ENCODE data around the gene ZNF532. TPM values are rescaled to one million over a fixed set of nuclear protein-coding genes. Genes with fewer than 3 reads are reported as not detected.
A peak's percentile ranks its signal among the peaks of the same experiment; 100 is the strongest.

The ZNF532 gene
- total RNA-seq, 4 donors from 2014 or later = 98.7 to 125 (median 113) TPM

DNA sequence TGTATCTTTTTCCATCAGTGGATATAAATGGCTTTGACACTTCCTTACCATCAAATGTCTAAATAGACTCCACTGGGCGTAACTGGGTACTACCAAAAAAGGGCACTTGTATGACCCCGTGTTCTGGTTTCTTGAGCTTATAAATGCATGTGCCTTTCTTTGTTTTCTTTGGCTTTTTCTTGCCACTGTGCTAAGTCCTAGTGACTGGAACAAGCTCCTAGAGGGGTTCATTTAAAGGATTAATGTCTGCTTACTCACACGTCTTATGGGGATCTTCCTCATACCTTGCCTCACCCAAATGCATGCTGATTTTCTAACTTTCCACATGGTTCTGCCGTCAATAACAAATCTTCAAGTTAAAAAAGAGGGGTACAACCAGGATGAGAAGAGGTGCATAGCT, 19.8 kb upstream of the ZNF532 start:
- no peaks in the 10 kb centered on the region for H3K9me3 ChIP-seq
- WGBS, 2 donors = 74 to 80% methylated on average over 4 of the region's 4 CpGs
- H3K27me3 ChIP-seq = no peaks in the 10 kb centered on the region
- DNase-seq (ENCODE audit: low spot score in 2 of 2) = no peak
- no peaks in the 10 kb centered on the region for H3K36me3 ChIP-seq
- H3K4me3 ChIP-seq = no peak overlapping the region
- no peak for TF ChIP-seq EP300 (IDR thresholded peaks at IDR 0.05)
- no peak for TF ChIP-seq CTCF (IDR thresholded peaks at IDR 0.05)
- TF ChIP-seq POLR2A (IDR thresholded peaks at IDR 0.05) = no peak
- no peak overlapping the region for H3K27ac ChIP-seq
- peaks cover 0 to 43% (median 2%) of the 10 kb centered on the region in 4 donors for H3K4me1 ChIP-seq

DNA sequence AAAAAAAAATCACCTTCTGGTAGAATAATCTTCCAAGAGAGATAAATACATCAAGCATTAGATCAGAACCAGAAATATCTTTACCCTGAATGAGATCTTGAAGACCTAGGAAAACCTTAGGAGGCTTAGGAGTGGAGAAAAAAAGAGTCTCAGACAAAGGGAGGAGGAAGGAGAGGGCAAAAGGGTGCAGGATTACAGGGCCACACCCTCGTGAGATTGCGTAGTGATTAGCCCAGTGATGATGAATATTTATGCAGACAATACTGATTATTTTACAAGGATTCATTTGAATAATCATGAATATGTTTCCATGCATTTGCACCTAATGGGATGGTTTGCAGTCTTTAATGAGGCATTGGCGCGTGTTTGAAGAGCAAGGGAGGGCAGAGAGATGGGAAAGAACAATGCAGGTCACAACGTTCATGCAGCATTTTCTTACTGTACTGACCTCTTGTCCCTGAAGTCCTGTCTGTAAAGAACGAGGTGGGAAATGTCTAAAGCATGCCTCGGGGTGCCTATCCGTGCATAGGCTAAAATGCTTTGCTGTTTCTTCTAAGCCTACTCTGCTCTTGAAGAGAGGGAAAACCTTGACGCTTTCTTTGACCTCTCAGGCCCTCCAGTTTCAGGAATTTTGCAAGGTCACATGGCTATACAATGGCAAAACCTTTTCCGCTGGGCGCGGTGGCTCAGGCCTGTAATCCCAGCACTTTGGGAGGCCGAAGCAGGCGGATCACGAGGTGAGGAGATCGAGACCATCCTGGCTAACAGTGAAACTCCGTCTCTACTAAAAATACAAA, 18.6 kb upstream of the ZNF532 start:
- TF ChIP-seq POLR2A (IDR thresholded peaks at IDR 0.05) (no peak), CTCF (IDR thresholded peaks at IDR 0.05) (no peak), EP300 (IDR thresholded peaks at IDR 0.05) (no peak)
- no peak for DNase-seq (ENCODE audit: low spot score in 2 of 2)
- no peaks in the 10 kb centered on the region for H3K36me3 ChIP-seq
- no peaks in the 10 kb centered on the region for H3K9me3 ChIP-seq
- H3K27ac ChIP-seq = no peak overlapping the region
- no peak overlapping the region for H3K4me3 ChIP-seq
- H3K27me3 ChIP-seq = no peaks in the 10 kb centered on the region
- 81% methylated on average over 17 of the region's 17 CpGs for WGBS, 2 donors
- peaks cover 0 to 51% (median 6%) of the 10 kb centered on the region in 4 donors for H3K4me1 ChIP-seq

DNA sequence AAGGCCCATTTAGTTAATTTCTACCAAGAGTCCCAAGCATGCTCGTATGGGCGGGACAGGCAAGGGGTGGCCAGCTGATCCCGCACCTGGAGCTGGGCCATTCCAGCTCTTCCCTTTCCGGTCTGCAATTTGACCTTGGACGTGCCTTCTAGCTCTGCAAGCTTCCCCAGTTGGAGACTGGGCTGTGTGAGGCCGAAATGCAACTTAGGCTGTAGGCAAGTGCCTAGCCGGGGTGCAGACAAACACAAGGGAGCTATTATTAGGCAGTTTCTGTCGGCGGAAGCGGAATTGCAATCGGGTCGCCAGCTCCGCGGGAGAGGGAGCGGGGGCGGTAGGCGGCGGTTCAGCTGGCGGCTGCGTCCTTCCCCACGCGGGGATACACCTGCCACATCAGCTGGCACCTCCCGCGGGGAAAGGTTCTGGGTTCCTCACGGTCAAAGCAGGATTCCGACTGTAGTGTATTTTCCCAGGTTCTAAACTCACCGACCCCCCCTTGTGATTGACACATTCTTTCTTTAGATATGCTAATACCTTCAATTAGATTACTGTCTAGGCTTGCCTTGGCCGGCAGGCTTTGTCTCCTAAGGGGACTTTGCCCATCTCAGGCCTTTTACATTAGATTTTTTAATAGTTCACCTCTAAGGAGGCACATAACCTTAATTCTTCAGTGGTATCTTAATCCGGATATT, 17.1 kb upstream of the ZNF532 start:
- H3K36me3 ChIP-seq = no peaks in the 10 kb centered on the region
- no peaks in the 10 kb centered on the region for H3K9me3 ChIP-seq
- TF ChIP-seq CTCF (IDR thresholded peaks at IDR 0.05) (no peak), EP300 (IDR thresholded peaks at IDR 0.05) (peak in 1 of 2 donors; percentile 13), POLR2A (IDR thresholded peaks at IDR 0.05) (no peak)
- H3K4me1 ChIP-seq = peaks cover 0 to 60% (median 11%) of the 10 kb centered on the region in 4 donors
- no peak for DNase-seq (ENCODE audit: low spot score in 2 of 2)
- peak overlapping the region in 1 of 4 donors; percentile 37 for H3K27ac ChIP-seq
- WGBS, 2 donors = 25 to 29% methylated on average over 24 to 29 of the region's 29 CpGs
- peak overlapping the region in 3 of 4 donors; percentile 20 to 40 (median 36) for H3K4me3 ChIP-seq
- H3K27me3 ChIP-seq = no peaks in the 10 kb centered on the region

DNA sequence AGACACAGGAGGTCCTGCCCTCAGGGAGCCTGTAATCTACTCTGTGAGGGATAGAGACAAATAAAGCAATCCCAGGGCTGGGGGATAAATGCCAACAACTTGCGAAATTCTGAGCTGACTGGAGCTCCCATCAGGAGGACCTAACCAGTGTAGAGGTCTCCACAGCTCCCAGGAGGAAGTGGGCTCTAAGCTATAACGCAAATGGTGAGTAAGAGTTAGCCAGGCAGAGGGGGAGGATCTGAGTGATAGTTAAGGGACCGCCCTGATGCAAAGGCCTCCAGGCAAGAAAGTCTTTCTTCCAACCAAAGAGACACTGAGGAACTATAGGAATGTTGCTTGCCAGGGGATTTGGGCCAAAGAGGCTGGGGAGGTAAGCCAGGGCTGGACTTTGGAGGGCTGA, 16.0 kb upstream of the ZNF532 start:
- Histone ChIP-seq H3K9me3 (no peaks in the 10 kb centered on the region), H3K27me3 (no peaks in the 10 kb centered on the region), H3K4me3 (no peak overlapping the region), H3K27ac (no peak overlapping the region), H3K36me3 (no peaks in the 10 kb centered on the region), H3K4me1 (peaks cover 0 to 55% (median 11%) of the 10 kb centered on the region in 4 donors)
- DNase-seq (ENCODE audit: low spot score in 2 of 2) = no peak
- no peak for TF ChIP-seq CTCF (IDR thresholded peaks at IDR 0.05)
- TF ChIP-seq POLR2A (IDR thresholded peaks at IDR 0.05) = no peak
- TF ChIP-seq EP300 (IDR thresholded peaks at IDR 0.05) = no peak
- WGBS, 2 donors = 90 to 98% methylated on average over 3 of the region's 3 CpGs

Data from tibial nerve (tissue), 4 donors.